ENCODE results near the gene SALL1. TPM values are rescaled to one million over a fixed set of nuclear protein-coding genes. Genes with fewer than 3 reads are reported as not detected.

SALL1 gene
- total and polyA plus RNA-seq, 2 of the 8 experiments (the other 6 are each of a cell fraction or from before 2014, with no cell fraction given): 33.7 to 56.8 TPM

- no peak for TF ChIP-seq CHD1 (IDR thresholded peaks at IDR 0.05; ENCODE audit: low read depth, low read length)
- TF ChIP-seq GTF2F1 (IDR thresholded peaks at IDR 0.05; ENCODE audit: borderline replicate concordance, low read depth, low read length): no peak
- no peak for TF ChIP-seq RNF2 (IDR thresholded peaks at IDR 0.05; ENCODE audit: borderline replicate concordance, low read depth, low read length, missing control alignments, poor library complexity, severe bottlenecking)
- TF ChIP-seq EGR1 (IDR thresholded peaks at IDR 0.05; ENCODE audit: borderline replicate concordance, low read depth, low read length): no peak
- TF ChIP-seq ATF3 (IDR thresholded peaks at IDR 0.05; ENCODE audit: insufficient read depth, low read depth, low read length): no peak
- no peak for TF ChIP-seq CHD2 (IDR thresholded peaks at IDR 0.05; ENCODE audit: low read length)
- TF ChIP-seq POU5F1 (IDR thresholded peaks at IDR 0.05; ENCODE audit: low read depth, low read length): no peak
- TF ChIP-seq MAFK (IDR thresholded peaks at IDR 0.05; ENCODE audit: low read depth, low read length): no peak
Measured at GRCh38 chr16:51111759-51112158, 39.3 kb downstream of the SALL1 start (continued).

Data from H1 (cell line).